ENCODE results near the gene DNAAF3. TPM values are rescaled to one million over a fixed set of nuclear protein-coding genes. Genes with fewer than 3 reads are reported as not detected.

Gene DNAAF3
- total RNA-seq, 4 donors from 2014 or later, result 3.3 to 9.1 (median 5.5) TPM

DNA sequence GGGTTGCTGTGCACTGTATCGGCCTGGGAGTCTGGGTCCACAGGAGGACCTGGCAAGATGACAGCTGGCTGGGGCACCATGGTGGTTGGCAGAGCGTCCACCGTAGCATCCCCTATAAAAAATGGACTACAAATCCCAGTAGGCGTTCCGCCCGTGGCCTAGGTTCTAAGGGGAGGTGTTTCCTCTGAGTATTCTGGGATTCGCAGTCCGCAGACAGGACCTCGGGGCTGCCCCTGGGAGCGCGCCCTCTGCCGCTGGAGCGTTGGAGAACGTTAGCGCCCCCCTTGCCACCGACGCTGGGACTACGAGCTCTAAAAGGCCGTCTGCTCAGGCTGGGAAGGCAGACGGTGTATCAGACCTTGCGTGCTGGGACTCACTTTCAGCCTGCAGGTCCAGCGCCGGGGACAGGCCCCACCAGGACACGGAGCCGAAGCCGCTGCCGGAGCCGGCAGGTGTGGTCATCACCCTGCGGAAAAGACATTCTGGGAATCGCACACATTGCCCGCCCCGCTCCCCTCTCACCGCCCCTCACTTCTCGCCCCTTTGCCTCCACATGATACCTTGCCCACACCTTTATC, 372 bp downstream of the DNAAF3 start:
- Histone ChIP-seq H3K27ac (no peak overlapping the region), H3K36me3 (no peaks in the 10 kb centered on the region), H3K4me3 (replicated peaks in 1 of 3) (peak overlapping the region in 2 of 3 donors; percentile 24 to 49), H3K4me1 (peaks cover 6 to 8% of the 10 kb centered on the region in 2 donors), H3K9me3 (no peaks in the 10 kb centered on the region), H3K27me3 (peaks cover 8% of the 10 kb centered on the region)
- 0 to 2% methylated on average over 27 to 33 of the region's 34 CpGs for WGBS, 2 donors
- no peak for TF ChIP-seq POLR2A (IDR thresholded peaks at IDR 0.05)
- TF ChIP-seq, protein P1, sequence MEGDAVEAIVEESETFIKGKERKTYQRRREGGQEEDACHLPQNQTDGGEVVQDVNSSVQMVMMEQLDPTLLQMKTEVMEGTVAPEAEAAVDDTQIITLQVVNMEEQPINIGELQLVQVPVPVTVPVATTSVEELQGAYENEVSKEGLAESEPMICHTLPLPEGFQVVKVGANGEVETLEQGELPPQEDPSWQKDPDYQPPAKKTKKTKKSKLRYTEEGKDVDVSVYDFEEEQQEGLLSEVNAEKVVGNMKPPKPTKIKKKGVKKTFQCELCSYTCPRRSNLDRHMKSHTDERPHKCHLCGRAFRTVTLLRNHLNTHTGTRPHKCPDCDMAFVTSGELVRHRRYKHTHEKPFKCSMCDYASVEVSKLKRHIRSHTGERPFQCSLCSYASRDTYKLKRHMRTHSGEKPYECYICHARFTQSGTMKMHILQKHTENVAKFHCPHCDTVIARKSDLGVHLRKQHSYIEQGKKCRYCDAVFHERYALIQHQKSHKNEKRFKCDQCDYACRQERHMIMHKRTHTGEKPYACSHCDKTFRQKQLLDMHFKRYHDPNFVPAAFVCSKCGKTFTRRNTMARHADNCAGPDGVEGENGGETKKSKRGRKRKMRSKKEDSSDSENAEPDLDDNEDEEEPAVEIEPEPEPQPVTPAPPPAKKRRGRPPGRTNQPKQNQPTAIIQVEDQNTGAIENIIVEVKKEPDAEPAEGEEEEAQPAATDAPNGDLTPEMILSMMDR (IDR thresholded peaks at IDR 0.05), result peak in 4 of 6 experiments; percentile 17 to 31 (median 26)
- peak; percentile 45 to 75 for DNase-seq
- intact Hi-C loops (cut with DNase I), result no loop called here

DNA sequence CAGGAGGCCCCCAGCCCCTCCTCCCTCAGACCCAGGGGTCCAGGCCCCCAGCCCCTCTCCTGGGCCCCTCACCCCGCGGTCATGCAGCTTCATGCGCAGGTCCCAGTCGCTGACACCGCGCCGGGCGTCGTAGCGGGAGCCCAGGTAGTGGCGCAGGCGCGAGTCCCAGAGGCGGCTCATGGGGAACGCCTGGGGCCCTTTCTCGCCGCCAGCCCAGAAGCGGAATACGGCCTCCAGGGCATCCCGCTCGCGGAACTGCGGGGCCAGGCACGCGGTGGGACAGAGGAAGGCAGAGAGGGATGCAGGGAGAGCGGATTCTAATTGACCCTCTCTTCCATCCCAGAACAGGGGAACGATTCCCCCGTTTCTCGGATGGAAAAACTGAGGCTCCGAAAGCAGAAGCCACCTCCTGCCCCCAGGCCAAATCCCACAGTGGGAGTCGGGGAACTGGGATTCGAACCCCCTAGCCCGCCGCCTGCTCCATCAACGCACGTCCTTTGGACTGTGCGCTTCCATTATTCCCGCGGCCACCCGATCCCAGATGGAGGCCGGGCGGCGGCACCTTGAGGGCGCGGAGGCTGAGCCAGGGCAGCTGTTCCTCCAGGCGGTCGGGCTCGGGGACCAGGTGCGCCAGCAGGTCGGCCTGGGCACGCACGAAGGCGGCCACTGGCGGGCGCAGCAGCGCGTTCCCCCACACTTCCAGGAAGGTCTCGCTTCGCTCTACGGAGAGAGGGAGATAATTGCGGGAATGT, 4.7 kb downstream of the DNAAF3 start:
- Histone ChIP-seq H3K4me1 (no peaks in the 10 kb centered on the region), H3K27me3 (peaks cover 9% of the 10 kb centered on the region), H3K36me3 (no peaks in the 10 kb centered on the region), H3K27ac (no peak overlapping the region), H3K9me3 (no peaks in the 10 kb centered on the region), H3K4me3 (replicated peaks in 1 of 3) (no peak overlapping the region)
- TF ChIP-seq, protein P1 (IDR thresholded peaks at IDR 0.05), result no peak
- no peak for TF ChIP-seq POLR2A (IDR thresholded peaks at IDR 0.05)
- intact Hi-C loops (cut with DNase I), result no loop called here
- WGBS, 2 donors, result 27 to 44% methylated on average over 26 to 32 of the region's 61 CpGs
- no peak for DNase-seq

DNA sequence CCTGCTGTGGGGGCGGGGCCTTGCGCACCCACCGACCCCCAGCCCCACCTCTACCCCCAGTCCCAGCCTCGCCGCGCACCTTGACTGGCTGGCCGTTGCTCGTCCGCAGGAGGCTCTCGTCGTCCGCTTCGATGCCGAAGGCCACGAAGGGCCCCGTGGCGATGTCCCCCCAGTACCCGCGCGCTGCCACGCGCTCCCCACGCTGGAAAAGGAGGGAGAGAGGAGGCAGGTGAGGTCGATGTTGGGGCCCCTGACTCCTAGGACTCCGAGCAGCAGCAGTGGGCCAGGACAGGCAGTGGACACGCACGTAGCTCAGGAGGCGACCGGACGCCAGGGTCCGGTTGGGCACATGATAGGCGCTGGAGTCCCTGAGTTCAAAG, 5.4 kb downstream of the DNAAF3 start:
- H3K27ac ChIP-seq, result no peak overlapping the region
- H3K27me3 ChIP-seq, result peaks cover 17% of the 10 kb centered on the region
- TF ChIP-seq, protein P1 (IDR thresholded peaks at IDR 0.05), result no peak
- H3K36me3 ChIP-seq, result no peaks in the 10 kb centered on the region
- intact Hi-C loops (cut with DNase I), result no loop called here
- WGBS, 2 donors, result 21 to 26% methylated on average over 27 to 28 of the region's 32 CpGs
- no peak for DNase-seq
- H3K4me3 ChIP-seq (replicated peaks in 1 of 3), result no peak overlapping the region
- no peaks in the 10 kb centered on the region for H3K9me3 ChIP-seq
- peaks cover 0 to 4% of the 10 kb centered on the region in 2 donors for H3K4me1 ChIP-seq

DNA sequence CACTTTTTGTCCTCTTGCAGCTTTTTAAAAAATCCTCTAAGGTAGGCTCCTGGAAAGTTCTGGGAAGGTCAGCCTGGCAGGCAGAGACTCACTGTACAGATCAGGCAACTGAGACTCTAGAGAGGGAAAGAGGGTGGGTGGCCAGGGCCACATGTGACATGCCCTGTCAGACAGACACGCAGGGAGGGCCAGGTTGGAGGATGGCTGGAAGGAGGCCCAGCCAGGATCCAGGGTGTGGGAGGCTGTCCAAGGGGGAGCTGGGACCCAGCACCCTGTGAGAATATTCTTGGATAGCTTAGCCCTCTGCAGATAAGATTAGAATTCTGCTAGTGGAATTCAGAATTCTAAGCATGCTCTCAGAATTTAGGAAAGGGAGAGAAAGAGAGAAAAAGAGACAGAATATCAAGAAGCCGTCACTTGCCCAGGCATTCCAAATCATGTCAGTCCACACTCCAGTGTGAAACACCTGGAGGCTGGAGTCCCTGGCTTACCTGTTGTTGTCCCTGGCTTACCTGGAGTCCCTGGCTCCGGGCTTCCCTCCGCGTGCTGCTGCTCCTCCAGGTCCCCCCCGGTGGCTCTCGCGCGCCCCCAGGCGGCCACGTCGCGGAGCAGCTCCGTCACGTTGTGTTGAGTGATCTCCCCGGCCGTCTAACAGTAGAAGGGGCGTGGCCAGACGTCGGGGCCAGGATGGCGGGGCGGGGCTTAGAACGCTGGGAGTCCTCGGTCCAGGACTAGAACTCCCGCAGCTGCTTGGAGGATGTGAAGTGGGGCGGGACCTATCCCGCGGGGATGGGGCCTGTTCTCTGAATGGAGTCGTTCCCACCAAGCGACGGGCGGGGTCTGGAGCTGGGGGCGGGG, 6.1 kb downstream of the DNAAF3 start:
- Histone ChIP-seq H3K36me3 (no peaks in the 10 kb centered on the region), H3K4me3 (replicated peaks in 1 of 3) (no peak overlapping the region), H3K27me3 (peaks cover 20% of the 10 kb centered on the region), H3K4me1 (peaks cover 0 to 6% of the 10 kb centered on the region in 2 donors), H3K27ac (no peak overlapping the region), H3K9me3 (no peaks in the 10 kb centered on the region)
- no peak for TF ChIP-seq POLR2A (IDR thresholded peaks at IDR 0.05)
- TF ChIP-seq, protein P1 (IDR thresholded peaks at IDR 0.05), result peak; percentile 55 to 84 (median 69)
- intact Hi-C loops (cut with DNase I), result no loop called here
- 8 to 19% methylated on average over 9 to 26 of the region's 33 CpGs for WGBS, 2 donors
- peak; percentile 81 to 82 for DNase-seq
